Ishikawa (cell line): ENCODE data around the gene CCDC86.

ENCODE experiments used
- CEBPB ChIP-seq: IDR thresholded peaks from 2 replicates; pipeline ENCODE4 v1.6.1; 2012
- CREB1 ChIP-seq: IDR thresholded peaks from 2 replicates; pipeline ENCODE4 v1.6.1; 2012; ENCODE audit warnings: low read depth
- EGR1 ChIP-seq: IDR thresholded peaks from 2 replicates; pipeline ENCODE4 v1.6.1; 2012
- EP300 ChIP-seq: IDR thresholded peaks from 2 replicates; pipeline ENCODE4 v1.6.1; 2012; ENCODE audit warnings: borderline replicate concordance
- FOXM1 ChIP-seq: IDR thresholded peaks from 2 replicates; pipeline ENCODE4 v1.6.1; 2012; ENCODE audit warnings: low read depth, borderline replicate concordance
- NFIC ChIP-seq: IDR thresholded peaks from 2 replicates; pipeline ENCODE4 v1.6.1; 2012
- RAD21 ChIP-seq: IDR thresholded peaks from 2 replicates; pipeline ENCODE4 v1.6.1; 2012; ENCODE audit warnings: low read depth
- TAF1 ChIP-seq: IDR thresholded peaks from 2 replicates; pipeline ENCODE4 v1.6.1; 2012; ENCODE audit warnings: low read depth, mild to moderate bottlenecking
- TCF12 ChIP-seq: IDR thresholded peaks from 2 replicates; pipeline ENCODE4 v1.6.1; 2012; ENCODE audit warnings: low read depth
- TEAD4 ChIP-seq: IDR thresholded peaks from 2 replicates; pipeline ENCODE4 v1.6.1; 2012
- YY1 ChIP-seq: IDR thresholded peaks from 2 replicates; pipeline ENCODE4 v1.6.1; 2012; ENCODE audit warnings: low read depth
- ZBTB7A ChIP-seq: IDR thresholded peaks from 2 replicates; pipeline ENCODE4 v1.6.1; 2012; ENCODE audit warnings: low read depth
- TF ChIP-seq, protein P1 (sequence below): IDR thresholded peaks from 2 replicates; pipeline ENCODE4 v1.6.1; 2012
- TF ChIP-seq, protein P2 (sequence below): IDR thresholded peaks from 2 replicates; pipeline ENCODE4 v1.6.1; 2012; ENCODE audit warnings: low read depth, mild to moderate bottlenecking
- TF ChIP-seq, protein P3 (sequence below): IDR thresholded peaks from 2 replicates; pipeline ENCODE4 v1.6.1; 2012

The CCDC86 gene

GRCh38 chr11:60847281-60847680 lies 5.4 kb downstream of the CCDC86 start:
- TF ChIP-seq NFIC (no peak), TEAD4 (no peak), RAD21 (no peak), TCF12 (no peak), FOXM1 (no peak)
- TF ChIP-seq, protein P1, sequence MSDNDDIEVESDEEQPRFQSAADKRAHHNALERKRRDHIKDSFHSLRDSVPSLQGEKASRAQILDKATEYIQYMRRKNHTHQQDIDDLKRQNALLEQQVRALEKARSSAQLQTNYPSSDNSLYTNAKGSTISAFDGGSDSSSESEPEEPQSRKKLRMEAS = no peak

- TF ChIP-seq RAD21 (no peak), NFIC (no peak), EP300 (no peak), TAF1 (no peak), CEBPB (no peak), ZBTB7A (no peak), TEAD4 (no peak), YY1 (no peak)
- TF ChIP-seq, protein P2, sequence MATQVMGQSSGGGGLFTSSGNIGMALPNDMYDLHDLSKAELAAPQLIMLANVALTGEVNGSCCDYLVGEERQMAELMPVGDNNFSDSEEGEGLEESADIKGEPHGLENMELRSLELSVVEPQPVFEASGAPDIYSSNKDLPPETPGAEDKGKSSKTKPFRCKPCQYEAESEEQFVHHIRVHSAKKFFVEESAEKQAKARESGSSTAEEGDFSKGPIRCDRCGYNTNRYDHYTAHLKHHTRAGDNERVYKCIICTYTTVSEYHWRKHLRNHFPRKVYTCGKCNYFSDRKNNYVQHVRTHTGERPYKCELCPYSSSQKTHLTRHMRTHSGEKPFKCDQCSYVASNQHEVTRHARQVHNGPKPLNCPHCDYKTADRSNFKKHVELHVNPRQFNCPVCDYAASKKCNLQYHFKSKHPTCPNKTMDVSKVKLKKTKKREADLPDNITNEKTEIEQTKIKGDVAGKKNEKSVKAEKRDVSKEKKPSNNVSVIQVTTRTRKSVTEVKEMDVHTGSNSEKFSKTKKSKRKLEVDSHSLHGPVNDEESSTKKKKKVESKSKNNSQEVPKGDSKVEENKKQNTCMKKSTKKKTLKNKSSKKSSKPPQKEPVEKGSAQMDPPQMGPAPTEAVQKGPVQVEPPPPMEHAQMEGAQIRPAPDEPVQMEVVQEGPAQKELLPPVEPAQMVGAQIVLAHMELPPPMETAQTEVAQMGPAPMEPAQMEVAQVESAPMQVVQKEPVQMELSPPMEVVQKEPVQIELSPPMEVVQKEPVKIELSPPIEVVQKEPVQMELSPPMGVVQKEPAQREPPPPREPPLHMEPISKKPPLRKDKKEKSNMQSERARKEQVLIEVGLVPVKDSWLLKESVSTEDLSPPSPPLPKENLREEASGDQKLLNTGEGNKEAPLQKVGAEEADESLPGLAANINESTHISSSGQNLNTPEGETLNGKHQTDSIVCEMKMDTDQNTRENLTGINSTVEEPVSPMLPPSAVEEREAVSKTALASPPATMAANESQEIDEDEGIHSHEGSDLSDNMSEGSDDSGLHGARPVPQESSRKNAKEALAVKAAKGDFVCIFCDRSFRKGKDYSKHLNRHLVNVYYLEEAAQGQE = no peak
- TF ChIP-seq, protein P3, sequence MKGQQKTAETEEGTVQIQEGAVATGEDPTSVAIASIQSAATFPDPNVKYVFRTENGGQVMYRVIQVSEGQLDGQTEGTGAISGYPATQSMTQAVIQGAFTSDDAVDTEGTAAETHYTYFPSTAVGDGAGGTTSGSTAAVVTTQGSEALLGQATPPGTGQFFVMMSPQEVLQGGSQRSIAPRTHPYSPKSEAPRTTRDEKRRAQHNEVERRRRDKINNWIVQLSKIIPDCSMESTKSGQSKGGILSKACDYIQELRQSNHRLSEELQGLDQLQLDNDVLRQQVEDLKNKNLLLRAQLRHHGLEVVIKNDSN = no peak
Observed at GRCh38 chr11:60847896-60848295, 6.0 kb downstream of the CCDC86 start.

- TF ChIP-seq TCF12 = no peak
- TF ChIP-seq, protein P1 = no peak
- TF ChIP-seq, protein P3 = no peak
- TF ChIP-seq CREB1 = no peak
- TF ChIP-seq NFIC = no peak
- TF ChIP-seq CEBPB = no peak
- no peak for TF ChIP-seq RAD21
- no peak for TF ChIP-seq EP300
- TF ChIP-seq FOXM1 = no peak
- no peak for TF ChIP-seq YY1
Observed at GRCh38 chr11:60848714-60849151, 6.8 kb downstream of the CCDC86 start.

DNA sequence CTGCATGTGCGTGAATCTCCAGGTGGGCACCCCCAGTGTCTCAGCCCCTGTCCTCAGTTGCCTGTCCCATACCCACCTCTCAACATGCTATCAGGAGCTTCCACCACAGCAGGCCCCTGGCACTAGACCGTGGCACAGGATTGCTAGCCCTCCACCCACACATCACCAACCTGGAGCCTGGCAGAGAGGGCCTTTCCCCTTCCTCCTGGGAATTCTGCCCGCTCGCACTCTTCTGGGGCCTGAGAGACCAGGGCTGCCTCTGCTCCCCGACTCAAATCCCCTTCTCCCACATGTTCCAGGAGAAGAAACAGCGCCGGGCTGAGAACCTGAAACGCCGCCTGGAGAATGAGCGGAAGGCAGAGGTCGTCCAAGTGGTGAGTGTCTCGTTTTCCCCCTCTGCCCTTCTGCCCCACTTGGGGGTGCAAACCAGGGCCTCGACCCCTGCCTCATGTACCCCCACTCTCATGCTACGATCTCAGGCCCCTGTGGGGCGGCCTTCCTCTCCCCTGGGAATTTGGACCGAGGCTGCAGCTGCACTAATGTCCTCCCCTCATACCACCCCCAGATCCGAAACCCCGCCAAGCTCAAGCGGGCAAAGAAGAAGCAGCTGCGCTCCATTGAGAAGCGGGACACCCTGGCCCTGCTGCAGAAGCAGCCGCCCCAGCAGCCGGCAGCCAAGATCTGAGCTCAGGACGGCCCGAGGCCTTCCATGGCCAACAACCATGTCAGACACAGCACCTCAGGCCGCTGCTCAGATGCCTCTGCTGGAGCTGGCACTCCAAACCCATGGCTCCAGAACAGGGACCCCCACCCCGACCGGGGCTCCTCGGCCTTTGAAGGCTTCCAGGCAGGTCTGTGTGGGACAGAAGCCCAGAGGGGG lies 8.0 kb downstream of the CCDC86 start:
- TF ChIP-seq ZBTB7A (no peak), TCF12 (no peak), RAD21 (no peak), TAF1 (no peak), CEBPB (no peak), CREB1 (no peak), YY1 (no peak), EGR1 (no peak), FOXM1 (no peak), EP300 (no peak), TEAD4 (no peak), NFIC (no peak)
- TF ChIP-seq, protein P3 = no peak
- TF ChIP-seq, protein P2 = no peak
- TF ChIP-seq, protein P1 = no peak
